ENCODE results near the gene PCDHA3.
"Not testable (repeated sequence)": the region's sequence is repeated elsewhere in the genome, so short reads cannot be mapped to it uniquely, and the experiment has no call there.

Gene PCDHA3

DNA sequence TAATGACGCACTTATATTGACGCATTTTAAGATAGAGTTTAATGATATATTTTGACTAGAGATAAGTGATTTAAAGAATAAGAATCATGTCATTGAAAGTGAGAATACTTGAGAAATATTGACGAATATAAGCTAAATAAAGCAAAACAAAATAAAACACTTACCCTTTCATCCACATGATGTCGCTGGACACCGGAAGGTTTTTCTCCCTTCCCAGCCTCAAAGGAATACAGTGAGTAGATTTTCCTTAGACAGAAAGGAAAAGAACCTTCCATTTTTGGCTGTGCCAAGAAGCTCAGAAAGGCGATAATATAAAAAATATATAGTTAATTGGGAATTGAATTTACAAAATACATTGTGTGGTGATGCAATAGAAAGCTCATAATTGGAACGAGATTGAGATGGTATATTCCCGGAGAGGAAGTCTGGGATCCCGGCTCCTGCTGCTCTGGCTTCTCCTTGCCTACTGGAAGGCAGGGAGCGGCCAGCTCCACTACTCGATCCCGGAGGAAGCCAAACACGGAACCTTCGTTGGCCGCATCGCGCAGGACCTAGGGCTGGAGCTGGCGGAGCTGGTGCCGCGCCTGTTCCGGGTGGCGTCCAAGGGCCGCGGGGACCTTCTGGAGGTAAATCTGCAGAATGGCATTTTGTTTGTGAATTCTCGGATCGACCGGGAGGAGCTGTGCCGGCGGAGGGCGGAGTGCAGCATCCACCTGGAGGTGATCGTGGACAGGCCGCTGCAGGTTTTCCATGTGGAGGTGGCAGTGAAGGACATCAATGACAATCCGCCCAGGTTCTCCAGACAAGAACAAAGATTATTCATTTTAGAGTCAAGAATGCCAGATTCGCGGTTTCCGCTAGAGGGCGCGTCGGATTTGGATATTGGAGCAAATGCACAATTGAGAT lies 20.8 kb downstream of the PCDHA3 start, which contains the start of gene PCDHA5:
Gene PCDHA5 (plus strand): TSS at position 239 of the 906 bp plus-strand sequence.
- DNase-seq, result no peak

DNA sequence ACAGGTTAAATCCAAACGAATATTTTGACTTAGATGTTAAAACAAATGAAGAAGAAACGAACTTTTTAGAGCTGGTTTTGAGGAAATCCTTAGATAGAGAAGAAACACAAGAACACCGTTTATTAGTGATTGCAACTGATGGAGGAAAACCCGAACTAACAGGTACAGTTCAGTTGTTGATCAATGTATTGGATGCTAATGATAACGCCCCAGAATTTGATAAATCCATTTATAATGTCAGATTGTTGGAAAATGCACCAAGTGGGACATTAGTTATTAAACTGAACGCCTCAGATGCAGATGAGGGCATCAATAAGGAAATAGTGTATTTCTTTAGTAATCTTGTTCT lies 21.4 kb downstream of the PCDHA3 start:
- DNase-seq, result no peak

DNA sequence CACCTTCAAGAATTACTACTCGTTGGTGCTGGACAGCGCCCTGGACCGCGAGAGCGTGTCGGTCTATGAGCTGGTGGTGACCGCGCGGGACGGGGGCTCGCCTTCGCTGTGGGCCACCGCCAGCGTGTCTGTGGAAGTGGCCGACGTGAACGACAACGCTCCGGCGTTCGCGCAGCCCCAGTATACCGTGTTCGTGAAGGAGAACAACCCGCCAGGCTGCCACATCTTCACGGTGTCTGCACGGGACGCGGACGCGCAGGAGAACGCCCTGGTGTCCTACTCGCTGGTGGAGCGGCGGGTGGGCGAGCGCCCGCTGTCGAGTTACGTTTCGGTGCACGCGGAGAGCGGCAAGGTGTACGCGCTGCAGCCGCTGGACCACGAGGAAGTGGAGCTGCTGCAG lies 22.1 kb downstream of the PCDHA3 start:
- DNase-seq, result not testable (repeated sequence)

DNA sequence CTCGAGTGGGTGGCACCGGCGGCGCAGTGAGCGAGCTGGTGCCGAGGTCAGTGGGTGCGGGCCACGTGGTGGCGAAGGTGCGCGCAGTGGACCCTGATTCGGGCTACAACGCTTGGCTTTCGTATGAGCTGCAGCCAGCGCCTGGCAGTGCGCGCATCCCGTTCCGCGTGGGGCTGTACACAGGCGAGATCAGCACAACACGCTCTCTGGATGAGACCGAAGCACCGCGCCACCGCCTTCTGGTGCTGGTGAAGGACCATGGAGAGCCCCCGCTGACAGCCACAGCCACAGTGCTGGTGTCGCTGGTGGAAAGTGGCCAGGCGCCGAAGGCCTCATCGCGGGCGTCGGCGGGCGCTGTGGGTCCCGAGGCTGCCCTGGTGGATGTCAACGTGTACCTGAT lies 22.6 kb downstream of the PCDHA3 start:
- no peak for DNase-seq

DNA sequence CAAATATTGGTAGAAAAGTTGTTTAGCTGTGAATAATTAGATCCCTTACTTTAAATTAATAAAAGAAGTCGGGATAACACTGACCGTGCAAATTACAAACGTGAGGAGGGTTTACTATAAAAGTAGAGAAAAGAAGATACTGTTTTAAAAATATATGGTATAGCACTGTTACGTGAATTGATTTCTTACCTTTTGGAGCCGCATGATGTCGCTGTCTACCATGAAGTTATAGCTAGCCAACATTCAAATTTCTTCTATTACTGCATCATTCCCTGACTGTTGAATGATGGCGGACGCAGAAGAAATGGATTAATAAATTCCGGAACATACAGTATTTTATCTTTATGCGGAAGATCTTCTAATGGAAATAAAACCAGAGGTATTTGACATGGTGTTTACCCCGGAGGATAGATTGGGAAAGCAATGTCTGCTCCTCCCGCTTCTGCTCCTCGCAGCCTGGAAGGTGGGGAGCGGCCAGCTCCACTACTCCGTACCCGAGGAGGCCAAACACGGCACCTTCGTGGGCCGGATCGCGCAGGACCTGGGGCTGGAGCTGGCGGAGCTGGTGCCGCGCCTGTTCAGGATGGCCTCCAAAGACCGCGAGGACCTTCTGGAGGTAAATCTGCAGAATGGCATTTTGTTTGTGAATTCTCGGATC lies 27.0 kb downstream of the PCDHA3 start, which contains the start of gene PCDHA6:
Gene PCDHA6 (plus strand): TSS at position 257 of the 658 bp plus-strand sequence. CDS start 132 bp downstream, at position 389.
- DNase-seq, result peak; percentile 78

DNA sequence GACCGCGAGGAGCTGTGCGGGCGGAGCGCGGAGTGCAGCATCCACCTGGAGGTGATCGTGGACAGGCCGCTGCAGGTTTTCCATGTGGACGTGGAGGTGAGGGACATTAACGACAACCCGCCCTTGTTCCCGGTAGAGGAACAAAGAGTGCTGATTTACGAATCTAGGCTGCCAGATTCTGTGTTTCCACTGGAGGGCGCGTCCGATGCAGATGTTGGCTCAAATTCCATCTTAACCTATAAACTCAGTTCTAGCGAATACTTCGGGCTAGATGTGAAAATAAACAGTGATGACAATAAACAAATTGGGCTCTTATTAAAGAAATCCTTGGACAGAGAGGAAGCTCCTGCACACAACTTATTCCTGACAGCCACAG lies 27.5 kb downstream of the PCDHA3 start:
- DNase-seq, result peak; percentile 2

DNA sequence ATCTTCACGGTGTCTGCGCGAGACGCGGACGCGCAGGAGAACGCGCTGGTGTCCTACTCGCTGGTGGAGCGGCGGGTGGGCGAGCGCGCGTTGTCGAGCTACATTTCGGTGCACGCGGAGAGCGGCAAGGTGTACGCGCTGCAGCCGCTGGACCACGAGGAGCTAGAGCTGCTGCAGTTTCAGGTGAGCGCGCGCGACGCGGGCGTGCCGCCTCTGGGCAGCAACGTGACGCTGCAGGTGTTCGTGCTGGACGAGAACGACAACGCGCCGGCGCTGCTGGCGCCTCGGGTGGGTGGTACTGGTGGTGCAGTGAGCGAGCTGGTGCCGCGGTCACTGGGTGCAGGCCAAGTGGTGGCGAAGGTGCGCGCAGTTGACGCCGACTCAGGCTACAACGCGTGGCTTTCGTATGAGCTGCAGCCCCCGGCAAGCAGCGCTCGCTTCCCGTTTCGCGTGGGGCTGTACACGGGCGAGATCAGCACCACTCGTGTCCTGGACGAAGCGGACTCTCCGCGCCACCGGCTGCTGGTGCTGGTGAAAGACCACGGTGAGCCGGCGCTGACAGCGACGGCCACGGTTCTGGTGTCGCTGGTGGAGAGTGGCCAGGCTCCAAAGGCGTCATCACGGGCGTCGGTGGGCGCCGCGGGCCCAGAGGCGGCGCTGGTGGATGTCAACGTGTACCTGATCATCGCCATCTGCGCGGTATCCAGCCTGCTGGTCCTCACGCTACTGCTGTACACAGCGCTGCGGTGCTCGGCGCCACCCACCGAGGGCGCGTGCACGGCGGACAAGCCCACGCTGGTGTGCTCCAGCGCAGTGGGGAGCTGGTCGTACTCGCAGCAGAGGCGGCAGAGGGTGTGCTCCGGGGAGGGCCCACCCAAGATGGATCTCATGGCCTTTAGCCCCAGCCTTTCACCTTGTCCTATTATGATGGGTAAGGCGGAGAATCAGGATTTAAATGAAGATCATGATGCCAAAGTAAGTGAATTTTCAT lies 28.9 kb downstream of the PCDHA3 start:
- DNase-seq, result not testable (repeated sequence)

DNA sequence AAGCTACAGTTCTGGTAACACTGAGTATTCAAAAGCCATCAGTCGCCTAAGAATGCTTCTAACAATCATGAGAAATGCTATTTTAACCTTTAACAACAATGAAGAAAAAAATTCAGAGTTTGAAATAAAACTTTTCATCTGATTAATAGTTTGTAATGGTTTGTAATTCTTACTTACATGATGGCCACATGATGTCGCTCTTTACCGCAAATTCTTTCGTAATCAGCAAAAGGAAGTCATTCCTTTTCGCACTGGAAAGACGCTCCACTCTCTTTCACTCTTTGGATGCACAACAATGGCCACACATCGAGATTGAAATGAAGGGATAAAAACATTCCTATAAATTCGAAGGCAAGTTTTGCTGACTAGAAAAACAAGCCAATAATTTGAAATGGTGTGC lies 33.1 kb downstream of the PCDHA3 start, which contains the start of gene PCDHA7:
Gene PCDHA7 (plus strand): TSS at position 277 of the 400 bp plus-strand sequence. CDS start 115 bp downstream, at position 392.
- DNase-seq, result no peak

DNA sequence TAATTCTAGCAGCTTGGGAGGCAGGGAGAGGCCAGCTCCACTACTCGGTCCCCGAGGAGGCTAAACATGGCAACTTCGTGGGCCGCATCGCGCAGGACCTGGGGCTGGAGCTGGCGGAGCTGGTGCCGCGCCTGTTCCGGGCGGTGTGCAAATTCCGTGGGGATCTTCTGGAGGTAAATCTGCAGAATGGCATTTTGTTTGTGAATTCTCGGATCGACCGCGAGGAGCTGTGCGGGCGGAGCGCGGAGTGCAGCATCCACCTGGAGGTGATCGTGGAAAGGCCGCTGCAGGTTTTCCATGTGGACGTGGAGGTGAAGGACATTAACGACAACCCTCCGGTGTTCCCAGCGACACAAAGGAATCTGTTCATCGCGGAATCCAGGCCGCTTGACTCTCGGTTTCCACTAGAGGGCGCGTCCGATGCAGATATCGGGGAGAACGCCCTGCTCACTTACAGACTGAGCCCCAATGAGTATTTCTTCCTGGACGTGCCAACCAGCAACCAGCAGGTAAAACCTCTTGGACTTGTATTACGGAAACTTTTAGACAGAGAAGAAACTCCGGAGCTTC lies 33.7 kb downstream of the PCDHA3 start:
- DNase-seq, result not testable (repeated sequence)

DNA sequence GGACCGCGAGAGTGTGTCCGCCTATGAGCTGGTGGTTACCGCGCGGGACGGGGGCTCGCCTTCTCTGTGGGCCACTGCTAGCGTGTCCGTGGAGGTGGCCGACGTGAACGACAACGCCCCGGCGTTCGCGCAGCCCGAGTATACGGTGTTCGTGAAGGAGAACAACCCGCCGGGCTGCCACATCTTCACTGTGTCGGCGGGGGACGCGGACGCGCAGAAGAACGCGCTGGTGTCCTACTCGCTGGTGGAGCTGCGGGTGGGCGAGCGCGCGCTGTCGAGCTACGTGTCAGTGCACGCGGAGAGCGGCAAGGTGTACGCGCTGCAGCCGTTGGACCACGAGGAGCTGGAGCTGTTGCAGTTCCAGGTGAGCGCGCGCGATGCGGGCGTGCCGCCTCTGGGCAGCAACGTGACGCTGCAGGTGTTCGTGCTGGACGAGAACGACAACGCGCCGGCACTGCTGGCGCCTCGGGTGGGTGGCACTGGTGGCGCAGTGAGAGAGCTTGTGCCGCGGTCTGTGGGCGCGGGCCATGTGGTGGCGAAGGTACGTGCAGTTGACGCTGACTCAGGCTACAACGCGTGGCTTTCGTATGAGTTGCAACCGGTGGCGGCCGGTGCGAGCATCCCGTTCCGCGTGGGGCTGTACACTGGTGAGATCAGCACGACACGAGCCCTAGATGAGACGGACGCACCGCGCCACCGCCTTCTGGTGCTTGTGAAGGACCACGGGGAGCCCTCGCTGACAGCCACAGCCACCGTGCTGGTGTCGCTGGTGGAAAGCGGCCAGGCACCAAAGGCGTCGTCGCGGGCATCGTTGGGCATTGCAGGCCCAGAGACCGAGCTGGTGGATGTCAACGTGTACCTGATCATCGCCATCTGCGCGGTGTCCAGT lies 35.0 kb downstream of the PCDHA3 start:
- no peak for DNase-seq

DNA sequence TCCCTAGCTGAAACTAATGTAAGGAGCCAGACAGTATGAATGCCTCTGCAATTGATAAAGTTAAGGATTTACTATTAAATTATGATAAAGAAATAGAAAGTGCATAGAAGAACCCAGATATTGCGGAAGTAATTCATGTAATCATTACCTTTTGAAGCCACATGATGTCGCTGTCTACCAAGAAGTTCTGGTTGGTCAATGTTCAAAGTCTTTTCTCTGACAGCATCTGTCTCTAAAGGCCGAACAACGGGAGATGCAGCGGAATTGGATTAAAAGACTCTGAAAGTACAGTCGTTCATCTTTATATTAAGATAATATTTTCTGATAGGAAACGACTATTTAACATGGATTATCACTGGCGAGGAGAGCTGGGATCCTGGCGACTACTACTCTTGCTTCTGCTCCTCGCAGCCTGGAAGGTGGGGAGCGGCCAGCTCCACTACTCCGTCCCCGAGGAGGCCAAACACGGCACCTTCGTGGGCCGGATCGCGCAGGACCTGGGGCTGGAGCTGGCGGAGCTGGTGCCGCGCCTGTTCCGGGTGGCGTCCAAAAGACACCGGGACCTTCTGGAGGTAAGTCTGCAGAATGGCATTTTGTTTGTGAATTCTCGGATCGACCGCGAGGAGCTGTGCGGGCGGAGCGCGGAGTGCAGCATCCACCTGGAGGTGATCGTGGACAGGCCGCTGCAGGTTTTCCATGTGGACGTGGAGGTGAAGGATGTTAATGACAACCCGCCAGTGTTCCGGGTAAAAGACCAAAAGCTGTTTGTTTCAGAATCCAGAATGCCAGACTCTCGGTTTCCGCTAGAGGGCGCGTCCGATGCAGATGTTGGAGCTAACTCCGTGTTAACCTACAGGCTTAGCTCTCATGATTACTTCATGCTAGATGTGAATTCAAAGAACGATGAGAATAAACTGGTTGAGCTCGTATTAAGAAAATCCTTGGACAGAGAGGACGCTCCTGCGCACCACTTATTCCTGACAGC lies 40.4 kb downstream of the PCDHA3 start, which contains the start of gene PCDHA8:
Gene PCDHA8 (plus strand): TSS at position 210 of the 985 bp plus-strand sequence. CDS start 135 bp downstream, at position 345.
- no peak for DNase-seq

DNA sequence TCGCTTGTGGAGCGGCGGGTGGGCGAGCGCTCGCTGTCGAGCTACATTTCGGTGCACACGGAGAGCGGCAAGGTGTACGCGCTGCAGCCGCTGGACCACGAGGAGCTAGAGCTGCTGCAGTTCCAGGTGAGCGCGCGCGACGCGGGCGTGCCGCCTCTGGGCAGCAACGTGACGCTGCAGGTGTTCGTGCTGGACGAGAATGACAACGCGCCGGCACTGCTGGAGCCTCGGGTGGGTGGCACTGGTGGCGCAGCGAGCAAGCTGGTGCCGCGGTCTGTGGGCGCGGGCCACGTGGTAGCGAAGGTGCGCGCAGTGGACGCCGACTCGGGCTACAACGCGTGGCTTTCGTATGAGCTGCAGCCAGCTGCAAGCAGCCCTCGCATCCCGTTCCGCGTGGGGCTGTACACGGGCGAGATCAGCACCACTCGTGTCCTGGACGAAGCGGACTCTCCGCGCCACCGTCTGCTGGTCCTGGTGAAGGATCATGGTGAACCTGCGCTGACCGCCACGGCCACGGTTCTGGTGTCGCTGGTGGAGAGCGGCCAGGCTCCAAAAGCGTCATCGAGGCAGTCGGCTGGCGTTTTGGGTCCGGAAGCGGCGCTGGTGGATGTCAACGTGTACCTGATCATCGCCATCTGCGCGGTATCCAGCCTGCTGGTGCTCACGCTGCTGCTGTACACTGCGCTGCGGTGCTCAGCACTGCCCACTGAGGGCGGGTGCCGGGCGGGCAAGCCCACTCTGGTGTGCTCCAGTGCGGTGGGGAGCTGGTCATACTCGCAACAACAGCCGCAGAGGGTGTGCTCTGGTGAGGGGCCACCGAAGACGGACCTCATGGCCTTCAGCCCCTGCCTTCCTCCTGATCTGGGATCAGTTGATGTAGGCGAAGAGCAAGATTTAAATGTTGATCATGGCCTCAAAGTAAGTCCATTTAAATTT lies 42.2 kb downstream of the PCDHA3 start:
- DNase-seq, result no peak

DNA sequence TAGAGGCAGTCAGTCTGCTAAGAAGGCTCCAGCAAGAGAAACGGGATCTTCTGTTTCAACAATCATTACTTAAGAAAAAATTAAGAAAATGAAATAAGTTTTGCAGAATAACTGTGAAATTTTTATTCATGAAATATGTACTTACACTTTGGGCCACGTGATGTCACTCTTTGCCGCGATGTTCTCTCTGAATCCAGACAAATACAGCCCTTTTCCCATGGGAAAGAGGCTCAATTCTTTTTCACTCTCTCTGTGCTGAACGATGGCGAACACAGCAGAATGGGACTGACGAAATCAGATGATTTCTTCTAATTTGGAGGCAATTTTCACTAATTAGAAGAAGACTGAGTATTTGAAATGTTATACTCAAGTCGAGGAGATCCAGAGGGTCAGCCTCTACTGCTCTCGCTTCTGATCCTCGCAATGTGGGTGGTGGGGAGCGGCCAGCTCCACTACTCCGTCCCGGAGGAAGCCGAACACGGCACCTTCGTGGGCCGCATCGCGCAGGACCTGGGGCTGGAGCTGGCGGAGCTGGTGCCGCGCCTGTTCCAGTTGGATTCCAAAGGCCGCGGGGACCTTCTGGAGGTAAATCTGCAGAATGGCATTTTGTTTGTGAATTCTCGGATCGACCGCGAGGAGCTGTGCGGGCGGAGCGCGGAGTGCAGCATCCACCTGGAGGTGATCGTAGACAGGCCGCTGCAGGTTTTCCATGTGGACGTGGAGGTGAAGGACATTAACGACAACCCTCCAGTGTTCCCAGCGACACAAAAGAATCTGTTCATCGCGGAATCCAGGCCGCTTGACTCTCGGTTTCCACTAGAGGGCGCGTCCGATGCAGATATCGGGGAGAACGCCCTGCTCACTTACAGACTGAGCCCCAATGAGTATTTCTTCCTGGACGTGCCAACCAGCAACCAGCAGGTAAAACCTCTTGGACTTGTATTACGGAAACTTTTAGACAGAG lies 47.6 kb downstream of the PCDHA3 start, which contains the start of gene PCDHA9:
Gene PCDHA9 (plus strand): TSS at position 244 of the 964 bp plus-strand sequence. CDS start 114 bp downstream, at position 358.
- DNase-seq, result not testable (repeated sequence)

DNA sequence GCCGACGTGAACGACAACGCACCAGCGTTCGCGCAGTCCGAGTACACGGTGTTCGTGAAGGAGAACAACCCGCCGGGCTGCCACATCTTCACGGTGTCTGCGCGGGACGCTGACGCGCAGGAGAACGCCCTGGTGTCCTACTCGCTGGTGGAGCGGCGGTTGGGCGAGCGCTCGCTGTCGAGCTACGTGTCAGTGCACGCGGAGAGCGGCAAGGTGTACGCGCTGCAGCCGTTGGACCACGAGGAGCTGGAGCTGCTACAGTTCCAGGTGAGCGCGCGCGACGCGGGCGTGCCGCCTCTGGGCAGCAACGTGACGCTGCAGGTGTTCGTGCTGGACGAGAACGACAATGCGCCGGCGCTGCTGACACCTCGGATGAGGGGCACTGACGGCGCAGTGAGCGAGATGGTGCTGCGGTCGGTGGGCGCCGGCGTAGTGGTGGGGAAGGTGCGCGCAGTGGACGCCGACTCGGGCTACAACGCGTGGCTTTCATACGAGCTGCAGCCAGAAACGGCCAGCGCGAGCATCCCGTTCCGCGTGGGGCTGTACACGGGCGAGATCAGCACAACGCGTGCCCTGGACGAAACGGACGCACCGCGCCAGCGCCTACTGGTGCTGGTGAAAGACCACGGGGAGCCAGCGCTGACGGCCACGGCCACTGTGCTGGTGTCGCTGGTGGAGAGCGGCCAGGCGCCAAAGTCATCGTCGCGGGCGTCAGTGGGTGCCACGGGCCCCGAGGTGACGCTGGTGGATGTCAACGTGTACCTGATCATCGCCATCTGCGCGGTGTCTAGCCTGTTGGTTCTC lies 49.2 kb downstream of the PCDHA3 start:
- not testable (repeated sequence) for DNase-seq

All from NCI-H1417 treated with DMSO at 0.1 percent for 48 hours (cell line).